ENCODE data around the gene EIF4G1.

DNA sequence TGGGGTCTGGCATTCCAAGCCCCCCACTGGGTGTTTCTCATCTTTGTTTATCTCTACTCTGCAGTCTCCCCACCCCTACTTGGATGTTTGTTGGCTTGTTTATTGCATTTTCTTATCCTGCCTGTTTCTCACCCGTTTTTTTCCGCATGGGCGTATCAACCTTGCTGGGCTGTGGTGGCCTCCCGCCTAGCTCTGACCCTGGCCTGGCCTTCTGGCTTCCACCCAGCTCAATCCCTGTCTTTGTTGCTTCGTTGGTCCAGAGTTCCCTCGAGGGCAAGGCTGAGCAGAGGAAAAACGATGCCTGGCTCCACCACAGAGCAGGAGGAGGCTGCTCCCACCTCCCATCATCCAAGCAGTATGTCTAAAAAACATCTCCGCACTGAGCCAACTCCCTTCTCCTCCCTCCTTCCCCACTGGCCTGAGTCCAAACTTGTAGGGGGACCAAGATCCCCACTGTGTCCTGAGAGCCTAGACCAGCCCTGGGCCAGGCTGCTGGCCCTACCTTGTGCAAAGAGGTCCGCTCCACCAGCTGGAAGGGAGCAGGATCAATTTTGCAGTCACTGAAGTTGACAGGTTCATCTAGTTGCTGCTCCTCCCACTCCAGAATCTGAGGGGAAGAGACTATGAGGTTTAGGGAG is 37.2 kb downstream of the EIF4G1 start:
- TF ChIP-seq POLR2A (IDR thresholded peaks at IDR 0.05) (no peak), CTCF (IDR thresholded peaks at IDR 0.05) (no peak), EP300 (IDR thresholded peaks at IDR 0.05) (no peak)
